PFSK-1 (cell line): ENCODE results near the gene ARHGAP42.

Experiments
- FOXP2 ChIP-seq: optimal IDR thresholded peaks from 2 replicates; pipeline ENCODE3; 2011; ENCODE audit warnings: borderline replicate concordance, control low read depth, inconsistent platforms; ENCODE audit not compliant: insufficient read depth; ENCODE audit errors: extremely low read length, extremely low read depth
- POLR2AphosphoS5 ChIP-seq: IDR thresholded peaks from 2 replicates; pipeline ENCODE4 v1.6.1; 2012; ENCODE audit warnings: low read depth, mild to moderate bottlenecking, control low read depth, low read length, moderate library complexity
- SIN3A ChIP-seq: IDR thresholded peaks from 2 replicates; pipeline ENCODE4 v1.6.1; 2012; ENCODE audit warnings: mild to moderate bottlenecking, low read length, moderate library complexity, borderline replicate concordance; ENCODE audit not compliant: insufficient read depth
- TAF1 ChIP-seq: IDR thresholded peaks from 2 replicates; pipeline ENCODE4 v1.6.1; 2012; ENCODE audit warnings: low read length, control low read depth, borderline replicate concordance; ENCODE audit not compliant: insufficient read depth
- TF ChIP-seq, protein P1 (sequence below), 2 experiments: IDR thresholded peaks; 2 replicates each; pipeline versions ENCODE4 v1.6.1 to v1.8.0; 2011 to 2012; ENCODE audit warnings: low read depth in 2 of 2, low read length in 2 of 2, control low read depth in 1 of 2, inconsistent platforms in 1 of 2, mild to moderate bottlenecking in 1 of 2, moderate library complexity in 1 of 2; ENCODE audit not compliant: insufficient read depth in 1 of 2

The ARHGAP42 gene

DNA sequence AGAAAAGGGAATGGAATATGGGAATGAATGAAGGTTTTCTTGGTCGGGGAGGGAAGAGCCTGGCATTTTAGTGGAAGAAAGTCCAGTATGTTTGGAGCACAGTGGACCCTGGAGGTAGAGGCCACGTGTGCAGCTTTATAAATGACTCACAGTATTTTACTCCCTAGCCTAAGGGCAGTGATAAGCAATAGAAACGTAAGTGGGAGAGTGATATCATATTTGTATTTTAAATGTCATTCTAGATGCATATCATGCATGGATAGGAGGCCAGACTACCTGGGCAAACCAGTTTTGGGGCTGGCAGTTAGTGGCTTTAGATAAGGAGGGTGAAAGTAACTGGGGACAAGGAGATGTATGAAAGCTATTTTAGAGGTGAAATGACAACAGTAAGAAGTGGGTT lies 174.1 kb downstream of the ARHGAP42 start:
- TF ChIP-seq FOXP2 (no peak), TAF1 (no peak)
- TF ChIP-seq, protein P1, sequence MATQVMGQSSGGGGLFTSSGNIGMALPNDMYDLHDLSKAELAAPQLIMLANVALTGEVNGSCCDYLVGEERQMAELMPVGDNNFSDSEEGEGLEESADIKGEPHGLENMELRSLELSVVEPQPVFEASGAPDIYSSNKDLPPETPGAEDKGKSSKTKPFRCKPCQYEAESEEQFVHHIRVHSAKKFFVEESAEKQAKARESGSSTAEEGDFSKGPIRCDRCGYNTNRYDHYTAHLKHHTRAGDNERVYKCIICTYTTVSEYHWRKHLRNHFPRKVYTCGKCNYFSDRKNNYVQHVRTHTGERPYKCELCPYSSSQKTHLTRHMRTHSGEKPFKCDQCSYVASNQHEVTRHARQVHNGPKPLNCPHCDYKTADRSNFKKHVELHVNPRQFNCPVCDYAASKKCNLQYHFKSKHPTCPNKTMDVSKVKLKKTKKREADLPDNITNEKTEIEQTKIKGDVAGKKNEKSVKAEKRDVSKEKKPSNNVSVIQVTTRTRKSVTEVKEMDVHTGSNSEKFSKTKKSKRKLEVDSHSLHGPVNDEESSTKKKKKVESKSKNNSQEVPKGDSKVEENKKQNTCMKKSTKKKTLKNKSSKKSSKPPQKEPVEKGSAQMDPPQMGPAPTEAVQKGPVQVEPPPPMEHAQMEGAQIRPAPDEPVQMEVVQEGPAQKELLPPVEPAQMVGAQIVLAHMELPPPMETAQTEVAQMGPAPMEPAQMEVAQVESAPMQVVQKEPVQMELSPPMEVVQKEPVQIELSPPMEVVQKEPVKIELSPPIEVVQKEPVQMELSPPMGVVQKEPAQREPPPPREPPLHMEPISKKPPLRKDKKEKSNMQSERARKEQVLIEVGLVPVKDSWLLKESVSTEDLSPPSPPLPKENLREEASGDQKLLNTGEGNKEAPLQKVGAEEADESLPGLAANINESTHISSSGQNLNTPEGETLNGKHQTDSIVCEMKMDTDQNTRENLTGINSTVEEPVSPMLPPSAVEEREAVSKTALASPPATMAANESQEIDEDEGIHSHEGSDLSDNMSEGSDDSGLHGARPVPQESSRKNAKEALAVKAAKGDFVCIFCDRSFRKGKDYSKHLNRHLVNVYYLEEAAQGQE (IDR thresholded peaks at IDR 0.05; ENCODE audit: insufficient read depth in 1 of 2, low read depth in 2 of 2, low read length in 2 of 2) = no peak

DNA sequence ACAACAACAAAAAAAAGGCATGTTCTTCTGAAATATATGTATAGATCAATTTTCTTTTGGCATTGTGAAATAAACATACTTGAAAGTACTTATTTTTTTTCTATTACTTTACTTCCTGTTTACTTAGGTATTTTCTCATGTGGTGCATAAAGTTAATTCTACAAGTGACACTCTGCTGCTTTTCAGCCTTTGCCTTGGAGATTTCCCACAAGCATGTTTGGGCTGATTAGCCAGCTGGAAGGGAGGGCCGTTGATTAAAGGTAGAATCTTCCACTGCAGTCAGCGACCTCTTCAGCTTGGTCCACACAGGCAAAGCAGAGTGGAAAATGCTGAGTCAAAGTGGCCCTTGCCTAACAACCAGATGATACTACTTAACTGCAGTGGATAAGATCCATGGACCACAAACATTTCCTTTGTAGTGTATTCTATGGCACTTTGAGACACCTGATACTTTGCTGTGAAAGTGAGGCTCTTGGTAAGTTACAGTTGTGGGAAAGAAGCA lies 176.0 kb downstream of the ARHGAP42 start:
- no peak for TF ChIP-seq SIN3A
- no peak for TF ChIP-seq TAF1
- no peak for TF ChIP-seq FOXP2
- TF ChIP-seq, protein P1 (IDR thresholded peaks at IDR 0.05; ENCODE audit: insufficient read depth in 1 of 2, low read depth in 2 of 2, low read length in 2 of 2) = no peak; a peak in 1 of 4 replicates
- no peak for TF ChIP-seq POLR2AphosphoS5

DNA sequence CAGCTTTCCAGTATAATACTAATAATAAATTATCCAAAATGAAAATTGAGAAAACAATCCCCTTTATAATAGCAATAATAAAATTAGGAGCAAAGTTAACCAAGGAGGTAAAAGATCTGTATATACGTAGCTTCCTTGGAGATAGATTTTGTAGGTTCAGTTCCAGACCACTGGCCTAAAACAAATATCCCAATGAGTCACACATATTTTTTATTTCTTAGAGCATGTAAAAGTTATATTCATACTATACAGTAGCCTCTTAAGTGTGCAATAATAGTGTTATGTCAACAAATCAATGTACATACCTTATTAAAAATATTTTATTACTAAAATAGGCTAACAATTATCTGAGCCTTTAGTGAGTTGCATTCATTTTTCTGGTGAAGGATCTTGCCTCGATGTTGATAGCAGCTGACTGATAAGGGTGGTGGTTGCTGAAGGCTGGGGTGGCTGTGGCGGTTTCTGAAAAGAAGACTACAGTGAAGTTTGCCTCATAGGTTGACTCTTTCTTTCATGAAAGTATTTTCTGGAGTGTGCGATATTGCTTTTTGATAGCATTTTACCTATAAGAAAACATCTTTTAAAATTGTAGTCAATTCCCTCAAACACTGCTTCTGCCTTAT lies 178.5 kb downstream of the ARHGAP42 start:
- TF ChIP-seq POLR2AphosphoS5 (no peak), SIN3A (no peak)

DNA sequence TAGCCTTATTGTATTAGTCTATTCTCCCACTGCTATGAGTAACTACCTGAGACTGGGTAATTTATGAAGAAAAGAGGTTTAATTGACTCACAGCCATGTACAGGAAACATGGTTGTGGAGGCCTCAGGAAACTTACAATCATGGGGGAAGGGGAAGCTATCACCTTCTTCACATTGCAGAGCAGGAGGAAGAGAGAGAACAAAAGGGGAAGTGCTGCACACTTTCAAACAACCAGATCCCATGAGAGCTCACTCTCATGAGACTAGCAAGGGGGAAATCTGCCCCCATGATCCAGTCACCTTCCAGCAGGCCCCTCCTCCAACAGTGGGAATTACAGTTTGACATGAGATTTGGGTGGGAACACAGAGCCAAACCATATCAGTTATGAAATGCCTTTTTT lies 179.4 kb downstream of the ARHGAP42 start:
- TF ChIP-seq FOXP2 (no peak), POLR2AphosphoS5 (no peak), TAF1 (no peak), SIN3A (no peak)
- TF ChIP-seq, protein P1 (IDR thresholded peaks at IDR 0.05; ENCODE audit: insufficient read depth in 1 of 2, low read depth in 2 of 2, low read length in 2 of 2) = no peak

DNA sequence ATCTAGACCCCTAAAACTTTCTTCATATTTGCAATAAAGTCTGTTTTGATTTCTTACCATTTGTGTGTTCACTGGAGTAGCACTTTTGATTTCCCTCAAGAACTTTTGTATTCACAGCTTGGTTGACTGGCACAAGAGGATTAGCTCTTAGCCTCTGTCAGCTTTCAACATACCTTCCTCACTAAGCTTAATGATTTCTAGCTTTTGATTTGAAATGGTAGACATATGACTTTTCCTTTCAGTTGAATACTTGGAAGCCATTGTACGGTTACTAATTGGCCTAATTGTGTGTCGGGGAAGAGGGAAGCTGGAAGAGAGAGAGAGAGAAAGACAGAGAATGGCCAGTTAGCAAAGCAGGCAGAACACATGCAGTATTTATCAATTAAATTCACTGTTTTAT lies 180.5 kb downstream of the ARHGAP42 start:
- TF ChIP-seq, protein P1 (IDR thresholded peaks at IDR 0.05; ENCODE audit: insufficient read depth in 1 of 2, low read depth in 2 of 2, low read length in 2 of 2) = no peak
- TF ChIP-seq TAF1 (no peak), POLR2AphosphoS5 (no peak), FOXP2 (no peak), SIN3A (no peak)
